GM18505 (cell line): ENCODE data around the gene CRISPLD2.
"Not testable (repeated sequence)": the region's sequence is repeated elsewhere in the genome, so short reads cannot be mapped to it uniquely, and the experiment has no call there.

Experiments
- ATAC-seq: cut with Tn5 transposase; IDR thresholded peaks from one replicate; pipeline ENCODE4 v1.9.1; 2021; ENCODE audit not compliant: unreplicated experiment
- POLR2A ChIP-seq: IDR thresholded peaks from 4 replicates; pipeline ENCODE4 v1.6.1; 2011; ENCODE audit warnings: borderline replicate concordance; ENCODE audit not compliant: insufficient read depth, insufficient read length; ENCODE audit errors: extremely low read depth

CRISPLD2 gene

GRCh38 chr16:84859681-84860080, 39.9 kb downstream of the CRISPLD2 start:
- TF ChIP-seq POLR2A, result no peak
- ATAC-seq, result no peak

GRCh38 chr16:84860383-84860782, 40.6 kb downstream of the CRISPLD2 start:
- no peak for ATAC-seq
- no peak for TF ChIP-seq POLR2A

- ATAC-seq, result no peak
- no peak for TF ChIP-seq POLR2A
Measured at GRCh38 chr16:84861671-84862070, 41.9 kb downstream of the CRISPLD2 start.

GRCh38 chr16:84862804-84863480, 43.2 kb downstream of the CRISPLD2 start:
- TF ChIP-seq POLR2A, result no peak
- no peak for ATAC-seq

DNA sequence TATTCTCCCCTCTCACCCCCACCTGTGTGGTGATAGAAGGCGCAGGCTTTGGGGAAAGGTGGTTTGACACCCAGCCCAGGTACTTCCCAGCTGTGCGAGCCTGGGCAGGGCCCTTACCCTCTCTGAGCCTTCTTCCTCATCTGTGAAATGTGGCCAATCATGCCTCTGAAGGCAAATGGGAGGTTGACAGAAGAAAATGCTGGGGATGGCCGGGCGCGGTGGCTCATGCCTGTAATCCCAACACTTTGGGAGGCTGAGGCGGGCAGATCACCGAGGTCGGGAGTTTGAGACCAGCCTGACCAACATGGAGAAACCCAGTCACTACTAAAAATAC, 43.7 kb downstream of the CRISPLD2 start:
- TF ChIP-seq POLR2A, result no peak

GRCh38 chr16:84864326-84864955, 44.7 kb downstream of the CRISPLD2 start:
- no peak for ATAC-seq
- TF ChIP-seq POLR2A, result no peak

More for the DNA sequence above, 43.7 kb downstream of the CRISPLD2 start:
- ATAC-seq, result no peak

DNA sequence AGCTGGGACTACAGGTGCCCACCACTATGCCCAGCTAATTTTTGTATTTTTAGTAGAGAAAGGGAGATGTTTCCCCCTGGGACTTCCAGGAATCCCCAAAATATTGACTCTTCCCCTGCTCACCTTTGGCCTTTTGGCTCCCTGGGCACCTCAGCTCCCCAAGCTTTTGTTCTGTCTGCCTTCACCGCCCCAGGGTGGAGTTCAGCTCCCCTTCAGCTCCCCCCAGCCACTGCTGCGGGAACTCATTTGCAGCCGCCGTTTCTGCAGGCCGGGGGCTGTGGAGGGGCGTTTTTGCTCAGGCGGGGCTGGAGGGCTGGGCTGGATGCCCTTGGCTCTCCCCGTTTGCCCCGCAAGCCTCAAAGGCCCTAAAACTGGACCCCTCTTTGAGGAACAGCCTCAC, 47.9 kb downstream of the CRISPLD2 start:
- no peak for ATAC-seq

DNA sequence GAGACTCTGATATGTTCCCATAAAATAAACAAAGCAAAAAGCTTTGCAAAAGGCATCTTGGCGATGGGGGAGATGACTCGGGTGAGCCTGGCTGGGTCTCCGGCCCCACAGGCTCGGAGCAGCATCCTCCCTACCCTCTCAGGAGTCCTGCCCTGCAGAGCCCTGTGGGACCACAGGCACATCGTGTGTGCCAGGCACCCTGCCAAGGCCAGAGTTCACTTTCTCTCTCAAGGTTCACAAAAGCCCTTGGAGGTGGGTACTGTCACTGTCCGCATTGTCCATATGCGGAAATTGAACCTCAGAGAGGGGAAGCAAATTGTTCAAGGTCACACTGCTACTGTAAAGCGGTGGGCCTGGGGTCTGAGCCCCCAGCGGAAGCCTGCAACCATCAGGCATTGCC, 48.5 kb downstream of the CRISPLD2 start:
- no peak for ATAC-seq
- TF ChIP-seq POLR2A, result no peak

More for the DNA sequence above, 47.9 kb downstream of the CRISPLD2 start:
- no peak for TF ChIP-seq POLR2A

GRCh38 chr16:84868829-84869472, 49.2 kb downstream of the CRISPLD2 start:
- no peak for TF ChIP-seq POLR2A
- no peak for ATAC-seq

DNA sequence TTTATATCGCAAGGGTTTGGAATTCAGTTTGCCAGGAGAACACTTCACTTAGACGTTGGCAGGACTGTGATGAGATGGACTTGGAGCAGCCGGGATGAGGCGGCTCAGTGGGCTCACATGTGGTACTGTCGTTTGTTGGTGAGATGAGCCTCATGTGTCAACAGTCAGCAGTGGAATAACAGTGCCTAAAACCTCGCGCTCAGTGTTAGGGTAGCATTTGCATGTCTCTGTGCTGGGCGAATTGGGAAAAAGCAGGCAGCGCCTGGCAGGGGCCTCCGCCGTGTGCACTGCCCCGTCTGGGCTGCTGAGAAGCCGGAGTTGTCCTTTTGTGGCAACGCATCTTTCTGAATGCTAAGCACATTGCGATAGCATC, 49.7 kb downstream of the CRISPLD2 start:
- TF ChIP-seq POLR2A, result no peak
- no peak for ATAC-seq

- not testable (repeated sequence) for ATAC-seq
Measured at GRCh38 chr16:84872971-84873370, 53.2 kb downstream of the CRISPLD2 start.

DNA sequence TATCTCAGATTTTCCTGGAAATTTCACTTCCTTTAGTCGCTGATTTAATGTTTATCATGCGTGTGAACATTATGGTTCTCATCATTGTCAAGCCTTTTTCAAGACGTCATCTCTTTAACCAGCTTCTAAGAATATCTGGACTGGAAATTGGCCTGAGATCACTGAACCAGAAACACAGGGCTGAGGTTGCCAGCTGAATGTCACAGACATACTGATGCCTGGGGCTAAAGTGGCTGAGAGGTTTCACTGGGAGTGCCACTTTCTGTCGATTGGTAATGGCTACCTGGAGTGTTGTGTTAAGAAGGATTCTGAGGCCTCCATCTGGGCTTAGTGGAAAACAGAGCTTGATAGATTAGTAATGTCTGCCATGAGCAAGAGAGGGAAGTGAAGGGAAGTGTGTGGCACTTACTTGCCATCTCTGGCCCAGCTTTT, 54.2 kb downstream of the CRISPLD2 start:
- TF ChIP-seq POLR2A, result no peak
- no peak for ATAC-seq

- no peak for TF ChIP-seq POLR2A
- ATAC-seq, result no peak
Measured at GRCh38 chr16:84874553-84874952, 54.8 kb downstream of the CRISPLD2 start.

DNA sequence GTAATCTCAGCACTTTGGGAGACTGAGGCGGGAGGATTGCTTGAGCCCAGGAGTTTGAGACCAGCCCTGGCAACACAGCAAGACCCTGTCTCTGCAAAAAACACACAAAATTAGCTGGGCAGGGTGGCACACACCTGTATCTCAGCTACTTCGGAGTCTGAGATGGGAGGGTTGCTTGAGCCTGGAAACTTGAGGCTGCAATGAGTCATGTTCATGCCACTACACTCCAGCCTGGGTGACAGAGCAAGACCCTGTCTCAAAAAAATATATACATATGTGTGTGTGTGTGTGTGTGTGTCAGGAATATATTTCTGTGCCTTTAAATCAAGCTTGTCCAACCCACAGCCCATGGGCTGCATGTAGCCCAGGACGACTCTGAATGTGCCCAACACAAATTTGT, 55.2 kb downstream of the CRISPLD2 start:
- TF ChIP-seq POLR2A, result no peak
- ATAC-seq, result no peak
